Astrocyte of the cerebellum (primary cell): ENCODE measurements around the gene TNS3.

Experiments used
- DNase-seq: peaks from one replicate; pipeline ENCODE4 v3.0.0-alpha.2; 2011; ENCODE audit warnings: low read depth
- H3K4me3 ChIP-seq: 2 replicates; pipeline ENCODE4 v1.5.1; 2011; ENCODE audit warnings: mild to moderate bottlenecking, low read depth, low read length, moderate library complexity
- in situ Hi-C: cut with HindIII; loops from 2 replicates; pipeline ENCODE4 v1.10.0; 2017; ENCODE audit warnings: low sequenced_read_pairs
- TF ChIP-seq, protein P1 (sequence below): IDR thresholded peaks from 2 replicates; pipeline ENCODE4 v1.5.1; 2012; ENCODE audit warnings: low read length, low read depth, moderate library complexity, mild to moderate bottlenecking; ENCODE audit errors: missing control alignments

Gene TNS3

DNA sequence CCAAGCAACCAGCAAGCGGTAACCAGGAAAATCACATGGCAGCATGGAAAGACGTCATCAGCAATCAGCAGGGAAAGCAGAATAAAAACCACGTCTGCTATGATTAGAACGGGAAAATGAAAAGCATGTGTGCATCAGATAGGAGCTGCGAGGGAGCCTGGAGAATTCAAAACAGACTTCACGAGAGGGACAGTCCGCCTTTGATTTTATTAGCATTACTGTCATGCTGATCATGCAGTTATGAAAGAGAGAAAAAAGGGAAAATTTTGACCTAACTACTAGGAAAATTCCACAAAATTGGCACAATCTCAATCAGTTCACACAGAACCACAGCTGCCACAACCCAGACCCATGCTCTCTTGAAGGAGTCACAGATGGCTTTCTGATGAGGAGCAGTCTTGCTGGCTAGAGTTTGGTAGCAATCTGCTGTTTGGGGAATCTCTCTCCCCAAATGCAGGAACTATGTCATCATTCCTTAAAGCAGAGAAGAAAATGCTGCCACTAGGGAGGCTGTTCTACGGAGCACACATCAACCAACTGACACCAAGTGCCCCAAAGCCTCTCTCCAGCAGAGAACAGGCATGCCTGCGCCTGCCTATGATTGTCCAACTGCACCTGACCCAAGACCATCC is 295.9 kb downstream of the TNS3 start:
- H3K4me3 ChIP-seq, result no peak overlapping the region
- TF ChIP-seq, protein P1, sequence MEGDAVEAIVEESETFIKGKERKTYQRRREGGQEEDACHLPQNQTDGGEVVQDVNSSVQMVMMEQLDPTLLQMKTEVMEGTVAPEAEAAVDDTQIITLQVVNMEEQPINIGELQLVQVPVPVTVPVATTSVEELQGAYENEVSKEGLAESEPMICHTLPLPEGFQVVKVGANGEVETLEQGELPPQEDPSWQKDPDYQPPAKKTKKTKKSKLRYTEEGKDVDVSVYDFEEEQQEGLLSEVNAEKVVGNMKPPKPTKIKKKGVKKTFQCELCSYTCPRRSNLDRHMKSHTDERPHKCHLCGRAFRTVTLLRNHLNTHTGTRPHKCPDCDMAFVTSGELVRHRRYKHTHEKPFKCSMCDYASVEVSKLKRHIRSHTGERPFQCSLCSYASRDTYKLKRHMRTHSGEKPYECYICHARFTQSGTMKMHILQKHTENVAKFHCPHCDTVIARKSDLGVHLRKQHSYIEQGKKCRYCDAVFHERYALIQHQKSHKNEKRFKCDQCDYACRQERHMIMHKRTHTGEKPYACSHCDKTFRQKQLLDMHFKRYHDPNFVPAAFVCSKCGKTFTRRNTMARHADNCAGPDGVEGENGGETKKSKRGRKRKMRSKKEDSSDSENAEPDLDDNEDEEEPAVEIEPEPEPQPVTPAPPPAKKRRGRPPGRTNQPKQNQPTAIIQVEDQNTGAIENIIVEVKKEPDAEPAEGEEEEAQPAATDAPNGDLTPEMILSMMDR, result no peak
- peak; percentile 16 for DNase-seq
- in situ Hi-C loops, result no loop called here

DNA sequence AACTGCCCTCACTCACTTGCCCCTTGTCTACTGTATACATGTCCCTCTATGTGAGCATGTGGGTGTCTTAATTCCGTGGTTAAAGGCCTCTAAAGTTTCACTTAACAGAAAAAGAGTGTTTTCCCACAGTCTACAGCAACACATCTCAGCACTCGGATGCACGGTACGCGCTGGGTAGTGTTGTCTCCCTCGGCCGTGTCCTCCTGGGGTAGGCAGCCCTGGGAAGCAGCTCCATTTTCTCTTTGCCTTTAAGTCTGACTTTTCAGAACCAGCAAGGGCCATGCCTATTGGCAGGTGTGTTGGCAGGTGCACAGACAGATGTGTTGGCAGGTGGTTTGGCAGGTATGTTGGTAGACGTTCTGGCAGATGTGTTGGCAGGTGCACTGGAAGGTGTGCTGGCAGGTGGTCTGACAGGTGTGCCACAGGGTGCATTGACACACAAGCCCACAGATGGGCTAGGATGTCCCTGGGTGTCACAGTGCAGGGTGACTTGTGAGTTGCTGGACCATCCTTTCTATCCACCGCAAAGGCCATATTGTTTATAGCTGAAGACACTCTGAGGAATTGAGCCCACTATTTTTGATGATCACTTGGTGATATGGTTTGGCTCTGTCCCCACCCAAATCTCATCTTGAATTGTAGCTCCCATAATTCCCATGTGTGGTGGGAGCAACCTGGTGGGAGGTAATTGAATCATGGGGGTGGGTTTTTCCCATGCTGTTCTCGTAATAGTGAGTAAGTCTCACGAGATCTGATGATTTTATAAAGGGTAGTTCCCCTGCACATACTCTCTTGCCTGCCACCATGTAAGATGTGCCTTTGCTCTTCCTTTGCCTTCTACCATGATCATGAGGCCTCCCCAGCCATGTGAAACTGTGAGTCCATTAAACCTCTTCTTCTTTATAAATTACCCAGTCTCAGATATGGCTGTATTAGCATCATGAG is 296.9 kb downstream of the TNS3 start:
- in situ Hi-C loops, result no loop called here
- TF ChIP-seq, protein P1, result no peak
- DNase-seq, result no peak
- H3K4me3 ChIP-seq, result no peak overlapping the region

DNA sequence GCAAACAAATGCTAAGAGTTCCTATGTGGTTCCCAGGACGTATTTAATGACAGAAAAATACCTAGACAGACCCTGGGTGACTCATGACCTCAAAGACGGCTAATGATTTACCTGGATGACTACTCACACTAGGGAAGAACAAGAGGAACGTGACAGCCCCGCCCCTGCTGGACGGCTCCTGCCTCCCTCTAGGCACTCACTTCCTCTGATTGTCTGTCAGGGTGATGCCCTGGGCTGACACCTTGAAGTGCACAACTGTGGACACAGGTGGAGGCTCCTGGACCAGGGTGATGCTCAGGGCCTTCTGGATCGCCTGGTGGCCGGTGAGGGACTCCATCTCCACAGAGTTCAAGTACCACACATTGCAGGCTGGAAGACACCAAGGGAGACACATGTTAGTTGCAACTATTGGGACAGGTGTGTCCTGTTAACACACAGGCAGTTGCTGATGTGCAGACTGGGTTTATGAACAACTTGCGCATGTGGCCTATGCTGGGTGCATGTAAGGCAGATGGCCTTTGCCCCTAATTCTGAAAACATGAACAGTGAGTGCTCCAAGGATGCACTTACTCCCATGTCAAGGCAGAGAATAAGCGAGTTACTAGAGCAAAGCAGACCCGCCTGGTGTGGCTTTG is 298.3 kb downstream of the TNS3 start:
- DNase-seq, result no peak
- H3K4me3 ChIP-seq, result no peak overlapping the region
- TF ChIP-seq, protein P1, result no peak
- in situ Hi-C loops, result no loop called here

DNA sequence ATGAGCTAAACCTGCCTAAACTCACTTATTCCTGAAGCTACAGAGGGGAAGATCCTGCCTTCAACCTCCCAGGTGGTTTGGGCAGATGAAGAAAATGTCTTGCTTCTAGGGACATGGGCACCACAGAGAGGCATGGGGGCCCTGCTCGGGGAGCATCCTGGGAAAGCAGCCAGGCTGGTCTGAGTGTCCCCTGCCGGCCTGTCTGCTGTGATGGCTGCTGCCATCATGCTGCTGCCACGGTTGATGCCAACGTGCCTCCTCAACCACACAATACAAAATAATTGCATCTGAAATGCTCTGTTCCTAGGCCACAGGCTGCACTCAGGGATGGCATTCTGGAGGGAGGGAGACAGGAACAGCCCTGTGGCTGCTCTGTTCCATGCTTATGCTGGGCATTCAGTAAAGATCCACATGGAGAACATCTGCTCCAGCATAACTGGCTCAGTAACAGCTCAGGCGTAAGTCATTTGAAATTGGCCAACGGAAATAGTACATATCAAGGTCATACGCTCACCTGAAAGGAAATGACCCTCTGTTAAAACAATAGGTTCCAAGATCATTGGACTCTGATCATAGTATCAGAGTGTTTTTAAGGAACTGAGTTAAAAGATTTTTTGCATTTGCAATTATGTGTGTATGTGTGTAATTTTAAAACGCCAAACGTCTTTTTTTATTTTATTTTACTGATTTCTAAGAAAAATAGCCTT is 299.0 kb downstream of the TNS3 start:
- DNase-seq, result no peak
- TF ChIP-seq, protein P1, result no peak
- in situ Hi-C loops, result no loop called here

DNA sequence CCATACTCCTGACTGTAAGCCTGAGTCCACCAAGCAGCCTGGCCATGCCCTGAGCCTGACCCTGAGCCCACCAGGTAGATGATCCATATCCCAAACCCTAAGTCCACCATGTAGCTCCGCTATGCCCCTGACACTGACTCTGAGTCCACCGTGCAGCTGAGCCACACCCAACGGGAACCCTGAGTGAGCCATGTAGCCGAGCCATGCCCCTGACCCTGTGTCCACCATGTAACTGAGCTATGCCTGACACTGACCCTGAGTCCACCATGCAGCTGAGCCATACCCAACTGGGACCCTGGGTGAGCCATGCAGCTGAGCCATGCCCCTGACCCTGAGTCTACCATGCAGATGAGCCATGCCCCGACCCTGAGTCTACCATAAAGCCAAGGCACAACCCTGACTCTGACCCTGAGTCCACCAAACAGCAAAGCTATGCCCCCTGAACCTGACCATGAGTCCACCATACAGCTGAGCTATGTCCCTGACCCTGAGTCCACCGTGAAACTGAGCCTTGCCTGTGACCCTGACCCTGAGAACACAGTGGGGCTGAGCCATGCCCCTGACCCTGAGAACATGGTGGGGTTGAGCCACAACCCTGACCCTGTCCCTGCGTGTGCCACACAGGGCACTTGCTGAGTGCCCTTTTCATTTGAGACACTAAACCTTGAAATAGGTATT is 299.8 kb downstream of the TNS3 start:
- DNase-seq, result no peak
- in situ Hi-C loops, result no loop called here
- H3K4me3 ChIP-seq, result no peak overlapping the region
- TF ChIP-seq, protein P1, result no peak

More for the DNA sequence above, 299.0 kb downstream of the TNS3 start:
- H3K4me3 ChIP-seq, result no peak overlapping the region
